DND-41 (cell line): ENCODE data around the gene MUC21.
"Not testable (repeated sequence)": the region's sequence is repeated elsewhere in the genome, so short reads cannot be mapped to it uniquely, and the experiment has no call there.

Experiments
- CTCF ChIP-seq: IDR thresholded peaks from 2 replicates; pipeline ENCODE4 v1.5.1; 2012; ENCODE audit warnings: borderline replicate concordance, low read length, moderate library complexity, mild to moderate bottlenecking; ENCODE audit not compliant: poor library complexity, severe bottlenecking; ENCODE audit errors: extremely low read depth
- EZH2 ChIP-seq: IDR thresholded peaks from 3 replicates; pipeline ENCODE4 v1.6.1; 2012; ENCODE audit warnings: borderline replicate concordance, low read depth, mild to moderate bottlenecking, moderate library complexity, low read length, inconsistent platforms; ENCODE audit not compliant: severe bottlenecking

GRCh38 chr6:31020631-31021255 is 37.2 kb downstream of the MUC21 start:
- TF ChIP-seq CTCF, EZH2: not testable (repeated sequence)
